Measurements from ENCODE around the gene FADD. TPM values are rescaled to one million over a fixed set of nuclear protein-coding genes. Genes with fewer than 3 reads are reported as not detected.

FADD gene
- total and polyA plus RNA-seq, 11 donors, result 8.5 to 24.4 (median 10.2) TPM

- no peak overlapping the region for H3K27ac ChIP-seq
- TF ChIP-seq POLR2A (IDR thresholded peaks at IDR 0.05), result no peak
- no peak for TF ChIP-seq CTCF (IDR thresholded peaks at IDR 0.05)
- H3K36me3 ChIP-seq, result no peaks in the 10 kb centered on the region
- no peaks in the 10 kb centered on the region for H3K4me1 ChIP-seq
- no peak for ATAC-seq
- 83 to 88% (median 85%) methylated on average over 15 of the region's 15 CpGs for WGBS, 4 donors
- H3K9me3 ChIP-seq, result no peaks in the 10 kb centered on the region
- DNase-seq, result no peak
- no peak overlapping the region for H3K4me3 ChIP-seq
- intact Hi-C loops (cut with DNase I), result no loop called here
- peaks cover 0 to 3% (median 0%) of the 10 kb centered on the region in 9 donors for H3K27me3 ChIP-seq
Measured at GRCh38 chr11:70243912-70244652, 41.0 kb downstream of the FADD start.

- Histone ChIP-seq H3K9me3 (no peaks in the 10 kb centered on the region), H3K4me3 (no peak overlapping the region), H3K27me3 (peaks cover 0 to 3% (median 0%) of the 10 kb centered on the region in 9 donors), H3K36me3 (no peaks in the 10 kb centered on the region), H3K27ac (no peak overlapping the region), H3K4me1 (no peaks in the 10 kb centered on the region)
- intact Hi-C loops (cut with DNase I), result no loop called here
- 64 to 75% (median 67%) methylated on average over 7 of the region's 7 CpGs for WGBS, 4 donors
- ATAC-seq (no peak), DNase-seq (no peak)
- no peak for TF ChIP-seq CTCF (IDR thresholded peaks at IDR 0.05)
- no peak for TF ChIP-seq POLR2A (IDR thresholded peaks at IDR 0.05)
Measured at GRCh38 chr11:70244698-70245097, 41.6 kb downstream of the FADD start.

- ATAC-seq (no peak), DNase-seq (no peak)
- Histone ChIP-seq H3K4me3 (no peak overlapping the region), H3K27me3 (no peaks in the 10 kb centered on the region), H3K4me1 (no peaks in the 10 kb centered on the region), H3K36me3 (no peaks in the 10 kb centered on the region), H3K9me3 (no peaks in the 10 kb centered on the region), H3K27ac (no peak overlapping the region)
- WGBS, 4 donors, result 41 to 53% (median 46%) methylated on average over 8 of the region's 8 CpGs
- intact Hi-C loops (cut with DNase I), result no loop called here
- no peak for TF ChIP-seq CTCF (IDR thresholded peaks at IDR 0.05)
- TF ChIP-seq POLR2A (IDR thresholded peaks at IDR 0.05), result no peak
Measured at GRCh38 chr11:70246196-70246595, 43.1 kb downstream of the FADD start.

GRCh38 chr11:70247042-70247709 is 44.1 kb downstream of the FADD start:
- no peak overlapping the region for H3K4me3 ChIP-seq
- peaks cover 0 to 3% (median 0%) of the 10 kb centered on the region in 12 donors for H3K4me1 ChIP-seq
- ATAC-seq (no peak), DNase-seq (no peak)
- intact Hi-C loops (cut with DNase I), result no loop called here
- no peaks in the 10 kb centered on the region for H3K27me3 ChIP-seq
- H3K9me3 ChIP-seq, result no peaks in the 10 kb centered on the region
- H3K36me3 ChIP-seq, result no peaks in the 10 kb centered on the region
- no peak overlapping the region for H3K27ac ChIP-seq
- 58 to 65% (median 62%) methylated on average over 8 of the region's 8 CpGs for WGBS, 4 donors
- TF ChIP-seq POLR2A (IDR thresholded peaks at IDR 0.05) (no peak), CTCF (IDR thresholded peaks at IDR 0.05) (no peak)
